Middle frontal gyrus (tissue), 1 donor: ENCODE measurements around the gene MGAT3.
"Not testable (repeated sequence)": the region's sequence is repeated elsewhere in the genome, so short reads cannot be mapped to it uniquely, and the experiment has no call there.

Experiments
- DNase-seq: peaks from one replicate; pipeline ENCODE4 v3.0.0-alpha.2; 2015; ENCODE audit warnings: low spot score; ENCODE audit errors: extremely low spot score

MGAT3 gene

DNA sequence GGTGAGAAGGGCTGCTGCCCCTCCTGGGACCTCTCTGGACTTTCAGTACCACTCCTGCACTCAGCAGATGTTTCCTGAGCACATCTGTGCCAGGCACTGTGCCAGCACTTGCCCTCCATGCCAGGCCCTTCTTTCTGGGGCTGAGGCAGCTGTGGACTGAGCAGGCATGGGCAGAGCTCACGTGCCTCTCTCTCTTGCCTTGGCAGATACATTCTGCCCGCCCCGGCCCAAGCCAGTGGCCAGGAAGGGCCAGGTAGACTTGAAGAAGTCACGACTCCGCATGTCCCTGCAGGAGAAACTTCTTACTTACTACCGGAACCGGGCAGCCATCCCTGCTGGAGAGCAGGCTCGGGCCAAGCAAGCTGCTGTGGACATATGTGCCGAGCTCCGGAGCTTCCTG is 55.2 kb downstream of the MGAT3 start:
- DNase-seq = no peak

DNA sequence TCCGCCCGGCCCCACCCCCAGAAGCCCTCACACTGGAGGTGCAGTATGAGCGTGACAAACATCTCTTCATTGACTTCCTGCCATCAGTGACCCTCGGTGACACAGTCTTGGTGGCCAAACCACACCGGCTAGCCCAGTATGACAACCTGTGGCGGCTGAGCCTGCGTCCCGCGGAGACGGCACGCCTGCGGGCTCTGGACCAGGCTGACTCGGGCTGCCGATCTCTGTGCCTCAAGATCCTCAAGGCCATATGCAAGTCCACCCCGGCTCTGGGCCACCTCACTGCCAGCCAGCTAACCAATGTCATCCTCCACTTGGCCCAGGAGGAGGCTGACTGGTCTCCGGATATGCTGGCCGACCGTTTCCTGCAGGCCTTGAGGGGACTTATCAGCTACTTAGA is 57.0 kb downstream of the MGAT3 start:
- no peak for DNase-seq

DNA sequence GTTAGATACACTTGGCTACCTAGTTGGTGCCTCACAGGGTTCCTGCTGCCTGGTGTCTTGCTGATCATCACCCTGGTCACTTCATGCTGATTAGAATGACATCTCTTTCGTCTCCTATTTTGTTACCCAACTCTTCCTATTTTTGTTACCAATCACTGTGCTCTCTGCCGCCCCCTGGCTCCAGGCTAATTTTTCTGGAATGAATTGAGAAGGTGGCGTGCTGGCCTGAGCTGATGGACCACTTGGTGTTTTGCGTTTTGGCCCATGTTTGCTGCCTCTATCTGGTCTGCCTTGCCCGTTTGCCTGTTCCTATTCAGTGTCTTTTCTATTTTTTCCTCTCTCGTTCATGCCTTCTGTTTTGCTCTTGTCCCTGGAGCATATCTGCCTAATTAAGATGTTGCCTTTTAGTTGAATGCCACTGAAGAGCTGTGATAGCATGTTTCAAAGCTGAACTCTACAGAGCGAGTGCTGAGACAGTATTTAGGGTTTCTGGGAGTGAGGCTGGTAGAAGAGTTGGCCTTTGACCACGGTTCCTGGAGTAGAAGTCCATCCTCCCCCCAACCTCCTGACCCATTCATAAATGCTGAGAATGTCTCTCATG is 57.7 kb downstream of the MGAT3 start:
- no peak for DNase-seq

DNA sequence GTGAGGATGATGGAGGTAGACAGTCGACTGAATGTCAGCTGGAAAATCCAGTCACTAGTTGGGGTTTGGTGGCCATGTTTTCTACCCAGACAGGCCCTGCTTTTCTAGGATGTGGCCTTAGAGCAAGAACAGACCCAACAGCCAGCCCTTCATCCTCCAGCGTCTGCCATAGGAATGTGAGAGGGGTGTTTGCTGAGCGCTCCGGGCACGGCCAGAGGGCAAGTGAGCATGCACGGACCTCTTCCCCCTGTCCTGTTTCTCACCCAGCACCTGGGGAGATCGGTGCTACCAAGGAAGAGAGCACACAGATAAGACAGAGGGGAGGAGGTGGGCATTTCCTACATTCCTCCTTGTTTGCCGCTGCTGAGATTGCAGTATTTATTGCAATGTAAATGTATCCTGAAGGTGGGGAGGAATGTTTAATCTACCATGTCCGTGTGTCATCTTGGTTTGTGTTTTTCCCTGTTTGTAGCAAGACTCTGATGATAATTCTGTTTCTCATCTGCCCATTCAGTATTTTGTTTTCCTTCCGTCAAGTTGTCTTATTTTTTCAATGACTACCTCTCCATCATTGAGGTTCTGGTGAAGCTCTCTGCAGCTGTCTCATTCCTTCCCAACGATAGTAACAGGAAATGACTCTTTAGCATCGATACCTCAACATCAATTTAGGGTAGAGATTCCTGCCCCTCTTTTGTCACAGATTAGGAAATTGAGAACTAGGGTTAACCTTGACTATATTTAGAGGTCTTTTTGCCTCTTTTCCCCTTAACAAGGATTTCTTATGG is 58.6 kb downstream of the MGAT3 start:
- DNase-seq = no peak

DNA sequence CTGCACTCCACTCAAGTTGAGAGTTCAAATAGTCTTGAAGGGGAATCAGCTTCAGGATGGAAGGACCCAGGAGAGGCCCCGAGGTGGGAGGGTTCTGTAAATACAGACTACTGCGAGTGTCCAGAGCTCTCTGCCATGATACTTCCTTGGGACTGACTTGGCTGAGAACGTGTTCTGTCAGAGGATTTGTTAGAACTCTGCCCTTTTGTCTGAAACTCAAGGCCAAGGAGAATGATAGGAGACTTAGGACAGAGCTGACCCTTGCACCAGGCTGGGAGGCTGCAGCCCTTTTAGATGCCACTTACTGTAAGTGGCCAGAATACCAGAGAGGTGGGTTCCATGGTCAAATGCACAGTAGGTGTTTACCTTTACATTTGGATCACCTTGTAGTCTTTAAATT is 60.7 kb downstream of the MGAT3 start:
- DNase-seq = no peak

DNA sequence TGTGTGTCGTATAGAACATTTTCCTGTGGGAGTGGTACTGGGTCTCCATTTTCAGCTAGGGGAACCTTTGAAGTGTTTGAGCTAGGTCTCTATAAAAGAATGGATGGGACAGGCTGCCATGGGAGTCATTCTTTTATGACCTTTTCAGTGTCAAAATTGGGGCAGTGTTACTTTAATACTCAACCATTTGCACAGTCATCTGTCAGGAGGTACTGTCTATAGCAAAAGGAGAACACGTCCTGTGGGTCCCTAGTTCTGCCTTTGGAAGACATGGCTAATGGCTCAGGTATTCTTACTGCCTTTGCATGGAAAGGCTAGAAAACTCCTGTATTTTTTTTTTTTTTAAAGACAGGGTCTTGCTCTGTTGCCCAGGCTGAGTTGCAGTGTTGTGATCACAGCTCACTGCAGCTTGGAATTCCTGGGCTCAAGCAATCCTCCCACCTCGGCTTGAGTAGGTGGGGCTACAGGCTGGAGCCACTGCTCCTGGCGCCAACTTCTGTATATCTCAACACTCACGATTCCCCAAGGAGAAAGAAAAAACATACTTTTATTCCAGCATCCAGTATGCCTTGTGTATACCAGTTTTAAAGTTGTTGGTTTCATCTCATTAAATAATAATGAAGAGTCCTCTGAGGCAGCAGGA is 61.5 kb downstream of the MGAT3 start:
- DNase-seq = no peak

DNA sequence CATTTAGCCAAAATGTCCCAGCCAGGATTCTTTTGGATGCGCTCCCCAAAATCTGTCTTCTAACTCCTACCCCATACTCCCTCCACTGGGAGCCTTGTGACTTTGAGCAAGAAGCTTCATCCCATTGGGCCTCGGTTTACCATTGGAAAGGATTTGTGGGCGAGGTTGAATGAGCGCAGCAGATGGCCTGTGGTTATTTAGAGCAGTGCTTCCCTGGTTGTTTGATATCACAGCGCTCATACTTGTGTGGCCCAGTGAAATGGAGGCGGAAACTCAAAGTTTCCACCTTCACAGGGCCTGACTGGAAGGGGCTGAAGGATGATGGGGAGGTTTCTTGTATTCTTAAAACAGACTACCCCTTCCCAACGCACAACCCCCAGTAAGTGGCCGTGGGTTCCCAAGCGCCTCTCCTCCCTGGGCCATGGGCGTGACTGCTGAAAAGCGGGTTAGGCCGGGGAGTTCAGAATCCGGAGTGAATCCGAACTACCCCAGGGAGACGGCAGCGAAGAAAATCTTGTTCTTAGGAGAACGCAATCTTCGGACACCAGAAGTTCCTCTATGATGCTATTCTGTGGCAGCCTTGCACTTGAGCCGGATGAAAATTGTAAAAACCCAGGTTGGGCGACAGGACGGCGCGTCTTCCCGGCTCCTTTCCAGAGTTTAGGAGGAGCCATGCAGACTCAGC is 62.3 kb downstream of the MGAT3 start:
- no peak for DNase-seq

DNA sequence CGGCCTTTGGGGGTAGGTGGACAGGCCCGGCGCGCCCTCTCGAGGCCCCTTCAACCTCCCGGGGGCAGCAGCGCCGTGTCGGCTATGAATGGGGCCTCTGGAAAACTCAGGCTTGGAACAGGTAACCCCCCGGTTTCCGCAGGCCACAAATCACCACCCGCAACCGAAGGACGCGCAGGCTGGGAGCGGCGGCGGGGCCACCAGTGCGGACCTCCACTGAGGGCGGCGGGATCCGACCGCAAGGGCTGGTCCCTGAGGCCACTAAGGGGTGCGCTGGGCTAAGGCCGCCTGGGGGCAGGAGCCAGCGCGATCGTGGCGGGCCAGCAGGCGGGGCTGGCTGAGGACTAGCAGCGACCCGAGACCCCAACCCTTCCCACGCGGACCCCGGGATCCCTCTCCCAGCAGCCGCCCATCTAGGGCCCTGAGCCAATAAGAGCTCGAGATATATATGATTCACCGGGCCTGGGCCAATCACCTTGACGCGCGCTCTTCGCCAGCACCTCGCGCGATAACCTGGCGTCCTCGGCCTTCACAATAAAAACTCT is 62.9 kb downstream of the MGAT3 start:
- DNase-seq = peak; percentile 92

DNA sequence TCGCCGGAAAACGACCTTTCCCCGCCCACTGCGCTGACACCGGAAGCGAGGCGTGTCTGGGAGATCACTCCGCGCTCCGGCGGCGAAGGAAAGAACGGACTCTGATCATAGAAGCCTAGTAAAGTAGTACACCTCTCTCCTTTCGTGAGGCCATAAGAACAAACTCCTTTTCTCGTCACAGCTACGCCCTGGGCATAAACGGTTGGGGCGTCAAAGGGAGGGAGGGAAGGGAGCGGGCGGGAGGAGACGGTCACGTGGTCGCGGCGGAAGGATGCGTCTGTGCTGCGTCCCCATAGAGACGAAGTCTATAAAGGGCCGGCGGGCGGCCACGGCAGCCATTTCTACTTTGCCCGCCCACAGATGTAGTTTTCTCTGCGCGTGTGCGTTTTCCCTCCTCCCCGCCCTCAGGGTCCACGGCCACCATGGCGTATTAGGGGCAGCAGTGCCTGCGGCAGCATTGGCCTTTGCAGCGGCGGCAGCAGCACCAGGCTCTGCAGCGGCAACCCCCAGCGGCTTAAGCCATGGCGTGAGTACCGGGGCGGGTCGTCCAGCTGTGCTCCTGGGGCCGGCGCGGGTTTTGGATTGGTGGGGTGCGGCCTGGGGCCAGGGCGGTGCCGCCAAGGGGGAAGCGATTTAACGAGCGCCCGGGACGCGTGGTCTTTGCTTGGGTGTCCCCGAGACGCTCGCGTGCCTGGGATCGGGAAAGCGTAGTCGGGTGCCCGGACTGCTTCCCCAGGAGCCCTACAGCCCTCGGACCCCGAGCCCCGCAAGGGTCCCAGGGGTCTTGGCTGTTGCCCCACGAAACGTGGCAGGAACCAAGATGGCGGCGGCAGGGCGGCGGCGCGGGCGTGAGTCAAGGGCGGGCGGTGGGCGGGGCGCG is 63.7 kb downstream of the MGAT3 start, which contains the start of gene ATF4:
Gene ATF4 (plus strand): TSS at position 337 of the 880 bp plus-strand sequence. CDS start 884 bp downstream, outside the sequence.
- DNase-seq = peak; percentile 65

DNA sequence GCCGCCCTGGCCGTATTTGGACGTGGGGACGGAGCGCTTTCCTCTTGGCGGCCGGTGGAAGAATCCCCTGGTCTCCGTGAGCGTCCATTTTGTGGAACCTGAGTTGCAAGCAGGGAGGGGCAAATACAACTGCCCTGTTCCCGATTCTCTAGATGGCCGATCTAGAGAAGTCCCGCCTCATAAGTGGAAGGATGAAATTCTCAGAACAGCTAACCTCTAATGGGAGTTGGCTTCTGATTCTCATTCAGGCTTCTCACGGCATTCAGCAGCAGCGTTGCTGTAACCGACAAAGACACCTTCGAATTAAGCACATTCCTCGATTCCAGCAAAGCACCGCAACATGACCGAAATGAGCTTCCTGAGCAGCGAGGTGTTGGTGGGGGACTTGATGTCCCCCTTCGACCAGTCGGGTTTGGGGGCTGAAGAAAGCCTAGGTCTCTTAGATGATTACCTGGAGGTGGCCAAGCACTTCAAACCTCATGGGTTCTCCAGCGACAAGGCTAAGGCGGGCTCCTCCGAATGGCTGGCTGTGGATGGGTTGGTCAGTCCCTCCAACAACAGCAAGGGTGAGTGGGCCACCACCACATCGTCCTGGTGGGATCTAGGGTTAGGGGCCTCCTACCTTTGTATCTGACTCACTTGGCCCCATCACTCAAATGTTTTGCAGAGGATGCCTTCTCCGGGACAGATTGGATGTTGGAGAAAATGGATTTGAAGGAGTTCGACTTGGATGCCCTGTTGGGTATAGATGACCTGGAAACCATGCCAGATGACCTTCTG is 64.5 kb downstream of the MGAT3 start:
- not testable (repeated sequence) for DNase-seq

DNA sequence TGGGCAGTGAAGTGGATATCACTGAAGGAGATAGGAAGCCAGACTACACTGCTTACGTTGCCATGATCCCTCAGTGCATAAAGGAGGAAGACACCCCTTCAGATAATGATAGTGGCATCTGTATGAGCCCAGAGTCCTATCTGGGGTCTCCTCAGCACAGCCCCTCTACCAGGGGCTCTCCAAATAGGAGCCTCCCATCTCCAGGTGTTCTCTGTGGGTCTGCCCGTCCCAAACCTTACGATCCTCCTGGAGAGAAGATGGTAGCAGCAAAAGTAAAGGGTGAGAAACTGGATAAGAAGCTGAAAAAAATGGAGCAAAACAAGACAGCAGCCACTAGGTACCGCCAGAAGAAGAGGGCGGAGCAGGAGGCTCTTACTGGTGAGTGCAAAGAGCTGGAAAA is 65.3 kb downstream of the MGAT3 start:
- not testable (repeated sequence) for DNase-seq

DNA sequence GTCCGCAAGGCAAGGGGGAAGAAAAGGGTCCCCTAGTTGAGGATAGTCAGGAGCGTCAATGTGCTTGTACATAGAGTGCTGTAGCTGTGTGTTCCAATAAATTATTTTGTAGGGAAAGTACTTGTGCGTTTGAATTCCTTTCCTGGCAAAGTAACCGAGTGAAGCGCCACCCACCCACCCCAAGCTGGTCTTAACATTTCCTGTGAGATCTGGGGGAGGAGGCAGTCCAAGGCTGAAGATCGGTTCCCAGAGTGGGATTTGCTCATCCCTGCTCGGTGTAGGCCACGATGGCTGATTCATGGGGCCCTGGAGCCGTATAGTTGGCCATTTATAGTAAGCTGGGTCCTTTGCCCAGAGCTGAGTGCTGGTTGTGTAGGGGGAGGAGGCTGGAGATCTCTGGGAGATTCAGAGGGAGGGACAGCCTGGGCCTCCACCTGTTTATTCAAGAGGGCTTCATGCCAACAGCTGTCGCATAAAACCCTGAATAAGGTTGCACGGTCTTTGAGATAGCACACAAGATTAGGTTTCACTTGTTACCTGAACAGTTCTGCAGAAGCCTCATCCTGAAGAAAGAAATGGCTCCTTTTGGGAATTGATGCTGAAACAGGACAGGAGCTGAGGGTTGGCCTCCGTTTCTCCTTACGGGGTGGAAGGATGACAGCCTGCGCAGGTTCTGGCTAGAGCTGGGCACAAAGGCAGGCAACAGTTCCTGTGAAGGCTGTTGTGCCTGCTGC is 65.9 kb downstream of the MGAT3 start:
- no peak for DNase-seq

DNA sequence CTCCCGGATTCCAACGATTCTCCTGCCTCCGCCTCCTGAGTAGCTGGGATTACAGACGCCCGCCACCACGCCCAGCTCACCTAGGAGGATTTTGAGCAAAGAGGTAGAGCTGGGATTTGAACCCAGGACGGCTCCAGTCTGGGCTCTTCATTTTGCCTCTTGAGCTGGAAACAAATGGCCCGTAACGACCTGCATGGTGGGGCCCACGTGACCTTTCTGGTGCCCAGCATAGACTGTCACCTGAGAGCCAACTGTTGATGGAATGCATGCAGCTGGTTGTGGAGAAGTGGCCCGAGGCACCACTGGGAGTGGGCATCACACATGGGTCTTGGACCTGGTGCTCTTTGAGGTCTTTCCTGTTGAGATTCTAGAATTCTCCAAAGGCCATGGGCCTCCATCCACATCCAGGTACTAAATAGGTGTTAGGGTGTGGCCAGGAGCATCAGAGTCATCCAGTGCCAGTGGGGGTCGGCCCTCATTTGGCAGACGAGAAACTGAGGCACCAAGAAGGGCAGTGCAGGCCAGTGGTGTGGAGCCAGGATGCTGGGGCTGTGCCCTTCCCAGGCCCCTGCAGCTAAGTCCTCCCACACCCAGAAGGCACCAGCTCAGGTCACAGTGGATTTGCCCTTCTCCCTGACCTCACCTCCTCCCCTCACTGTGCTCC is 67.4 kb downstream of the MGAT3 start:
- DNase-seq = no peak

DNA sequence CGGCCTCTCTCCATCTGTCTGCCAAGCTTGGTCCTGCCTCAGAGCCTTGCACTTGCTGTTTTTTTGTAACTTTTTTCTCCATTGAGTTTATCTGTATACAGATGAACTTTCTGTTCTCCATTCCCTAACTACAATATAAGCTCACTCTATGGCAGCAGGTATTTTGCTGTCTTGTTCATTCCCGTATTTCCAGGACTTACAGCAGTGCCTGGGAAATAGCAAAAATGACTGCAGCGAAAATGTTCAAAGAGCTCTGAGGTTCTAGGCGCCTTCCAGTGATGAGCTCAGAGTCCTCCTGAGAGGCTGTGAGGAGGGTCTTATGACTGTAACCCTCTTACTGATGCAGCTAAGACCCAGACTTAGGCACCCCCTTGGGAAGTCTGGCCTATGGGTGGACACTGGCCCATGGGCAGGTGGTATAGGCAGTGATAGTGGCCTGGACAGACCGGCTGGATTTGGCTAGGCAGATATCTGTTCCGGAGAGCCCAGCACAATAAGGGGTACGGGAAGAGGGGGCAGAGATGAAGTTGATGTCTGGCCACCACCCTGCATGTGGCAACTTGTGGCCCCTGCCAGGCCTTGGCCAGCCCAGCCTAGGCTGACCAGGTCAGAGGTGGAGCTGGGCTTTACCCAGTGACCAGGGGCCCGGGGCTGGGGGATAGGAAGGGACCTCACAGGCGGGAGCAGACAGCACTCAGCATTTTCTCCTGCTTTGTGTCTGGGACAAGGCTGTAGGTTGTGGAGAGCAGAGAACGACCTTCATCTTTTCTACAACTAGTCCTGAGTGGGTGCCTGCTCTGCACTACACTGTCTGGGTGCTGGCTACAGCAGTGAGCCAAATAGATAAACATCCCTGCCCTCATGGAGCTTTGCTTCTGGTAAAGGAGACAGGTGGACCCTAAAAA is 68.2 kb downstream of the MGAT3 start:
- DNase-seq = no peak

DNA sequence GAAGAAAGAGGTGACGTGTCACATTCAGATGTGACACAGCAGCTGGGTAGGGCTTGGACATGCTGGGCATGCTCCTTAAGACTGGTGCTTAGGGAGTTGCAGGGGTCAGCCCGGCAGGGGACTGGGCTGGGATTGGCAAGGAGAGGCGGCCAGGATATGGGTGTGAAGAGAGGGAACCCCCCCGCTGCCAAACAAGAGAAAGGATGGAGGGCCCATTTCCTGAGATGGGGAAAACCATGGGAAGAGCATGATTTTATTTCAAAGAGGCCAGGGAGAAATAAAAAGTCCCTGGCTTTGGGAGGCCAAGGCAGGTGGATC is 68.8 kb downstream of the MGAT3 start:
- DNase-seq = no peak

DNA sequence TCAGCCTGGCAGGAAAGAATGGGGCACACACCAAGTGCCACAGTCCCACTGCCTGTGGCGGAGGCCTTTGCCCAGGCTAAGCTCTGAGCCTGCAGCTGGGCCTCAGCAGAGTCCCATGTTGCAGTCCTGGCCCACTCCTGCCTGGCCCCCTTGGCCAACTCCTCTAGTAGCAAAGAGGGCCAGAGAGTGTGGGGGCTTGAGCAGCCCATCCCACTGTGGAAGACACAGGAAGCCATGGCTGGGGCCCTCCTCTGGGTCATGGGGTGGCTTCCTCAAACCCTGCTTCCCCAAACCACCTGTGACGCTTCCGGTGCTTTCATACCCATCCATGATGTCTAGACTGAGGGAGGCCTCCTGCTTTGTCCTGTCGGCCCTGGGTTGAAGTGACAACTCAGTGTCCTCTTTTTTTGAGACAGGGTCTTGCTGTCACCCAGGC is 69.9 kb downstream of the MGAT3 start:
- DNase-seq = no peak

DNA sequence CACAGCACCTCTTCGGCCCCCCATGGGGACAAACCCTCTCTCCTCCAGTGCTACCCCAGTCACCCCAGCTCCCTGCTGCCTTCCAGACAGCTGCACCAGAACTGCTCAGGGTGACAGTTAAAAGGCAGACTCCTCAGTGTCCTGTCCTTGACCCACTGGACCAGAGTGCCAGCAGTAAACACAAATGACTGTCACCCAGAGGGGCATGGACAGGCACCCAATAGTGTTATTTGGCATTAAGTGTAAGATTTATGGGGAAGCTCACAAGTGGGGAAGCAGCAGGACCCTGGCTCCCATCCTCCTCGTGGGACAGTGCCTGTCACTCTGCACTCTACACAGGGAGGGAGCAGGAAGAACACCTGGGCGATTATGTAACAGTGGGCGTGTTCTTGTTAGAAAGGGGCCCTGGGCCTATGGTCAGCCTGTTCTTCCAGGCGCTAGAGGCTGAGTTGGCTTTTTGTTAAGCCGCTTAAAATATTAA is 70.7 kb downstream of the MGAT3 start:
- no peak for DNase-seq
